ENCODE measurements around the gene PRDM2.
"Not testable (repeated sequence)": the region's sequence is repeated elsewhere in the genome, so short reads cannot be mapped to it uniquely, and the experiment has no call there.

Gene PRDM2

DNA sequence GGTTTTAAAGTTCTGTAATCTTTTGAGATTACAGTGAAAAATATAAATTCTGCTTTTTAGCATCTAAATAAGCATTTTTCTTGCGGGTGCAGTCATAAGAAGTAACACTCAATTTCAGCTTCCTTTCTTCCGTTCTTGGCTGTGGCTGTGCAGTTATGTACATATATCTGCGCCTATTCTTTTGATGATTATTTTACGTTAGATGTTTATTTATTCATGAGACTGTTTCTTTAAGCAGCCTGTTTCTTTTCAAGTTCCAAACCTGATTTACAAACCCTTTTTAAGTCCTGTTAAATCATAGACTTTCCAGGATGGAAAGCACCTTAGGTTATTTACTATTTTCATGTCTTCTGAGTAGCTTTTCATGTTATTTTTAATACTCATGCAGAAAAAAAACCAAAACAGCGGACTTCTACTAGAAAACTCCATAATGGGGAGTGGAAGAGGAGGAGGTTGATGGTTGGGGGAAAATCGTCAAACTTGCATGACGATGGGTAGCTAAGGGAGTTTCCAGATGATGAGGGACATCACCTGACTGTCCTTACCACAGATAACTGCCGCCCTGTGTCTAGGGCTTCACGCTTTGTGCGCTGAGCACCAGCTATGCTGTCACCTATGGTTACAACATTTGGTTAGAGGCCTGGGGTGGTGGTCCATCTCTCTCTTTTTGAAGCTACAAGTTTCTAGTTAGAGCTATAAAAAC lies 2.6 kb downstream of the PRDM2 start:
- peaks cover 9% of the 10 kb centered on the region for H3K4me1 ChIP-seq (ENCODE audit: control insufficient read depth, low read depth, low read length)
- H3K9ac ChIP-seq (ENCODE audit: low read length) = no peak overlapping the region
- no peak overlapping the region for H3K27ac ChIP-seq (ENCODE audit: low read length)
- no peaks in the 10 kb centered on the region for H3K36me3 ChIP-seq (ENCODE audit: control insufficient read depth, low read depth, low read length)
- no peak overlapping the region for H3K4me3 ChIP-seq (ENCODE audit: low read length)
- H3K27me3 ChIP-seq (ENCODE audit: control insufficient read depth, insufficient read depth, low read length) = peaks cover 36% of the 10 kb centered on the region
- H3K9me3 ChIP-seq (ENCODE audit: control insufficient read depth, low read depth, low read length) = no peaks in the 10 kb centered on the region

DNA sequence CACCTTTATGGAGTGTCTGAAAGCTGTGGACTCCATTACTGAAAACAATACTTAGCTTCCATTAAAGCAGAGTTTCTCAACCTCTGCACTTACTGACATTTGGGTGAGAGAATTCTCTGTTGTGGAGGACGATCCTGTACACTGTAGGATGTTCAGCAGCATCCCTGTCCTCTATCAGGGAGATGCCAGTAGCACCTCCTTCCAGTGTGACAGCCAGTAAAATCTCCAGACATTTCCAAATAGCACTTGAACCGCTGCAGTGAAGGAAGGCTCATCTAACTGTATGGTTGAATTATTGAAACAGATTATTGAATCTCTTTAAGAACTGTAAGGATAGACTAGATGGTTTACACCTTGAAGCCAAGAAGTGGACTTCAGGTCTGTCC lies 3.1 kb downstream of the PRDM2 start:
- Histone ChIP-seq H3K4me3 (ENCODE audit: low read length) (no peak overlapping the region), H3K27me3 (ENCODE audit: control insufficient read depth, insufficient read depth, low read length) (peaks cover 36% of the 10 kb centered on the region), H3K9me3 (ENCODE audit: control insufficient read depth, low read depth, low read length) (no peaks in the 10 kb centered on the region), H3K4me1 (ENCODE audit: control insufficient read depth, low read depth, low read length) (peaks cover 9% of the 10 kb centered on the region), H3K36me3 (ENCODE audit: control insufficient read depth, low read depth, low read length) (no peaks in the 10 kb centered on the region), H3K9ac (ENCODE audit: low read length) (no peak overlapping the region), H3K27ac (ENCODE audit: low read length) (no peak overlapping the region)

DNA sequence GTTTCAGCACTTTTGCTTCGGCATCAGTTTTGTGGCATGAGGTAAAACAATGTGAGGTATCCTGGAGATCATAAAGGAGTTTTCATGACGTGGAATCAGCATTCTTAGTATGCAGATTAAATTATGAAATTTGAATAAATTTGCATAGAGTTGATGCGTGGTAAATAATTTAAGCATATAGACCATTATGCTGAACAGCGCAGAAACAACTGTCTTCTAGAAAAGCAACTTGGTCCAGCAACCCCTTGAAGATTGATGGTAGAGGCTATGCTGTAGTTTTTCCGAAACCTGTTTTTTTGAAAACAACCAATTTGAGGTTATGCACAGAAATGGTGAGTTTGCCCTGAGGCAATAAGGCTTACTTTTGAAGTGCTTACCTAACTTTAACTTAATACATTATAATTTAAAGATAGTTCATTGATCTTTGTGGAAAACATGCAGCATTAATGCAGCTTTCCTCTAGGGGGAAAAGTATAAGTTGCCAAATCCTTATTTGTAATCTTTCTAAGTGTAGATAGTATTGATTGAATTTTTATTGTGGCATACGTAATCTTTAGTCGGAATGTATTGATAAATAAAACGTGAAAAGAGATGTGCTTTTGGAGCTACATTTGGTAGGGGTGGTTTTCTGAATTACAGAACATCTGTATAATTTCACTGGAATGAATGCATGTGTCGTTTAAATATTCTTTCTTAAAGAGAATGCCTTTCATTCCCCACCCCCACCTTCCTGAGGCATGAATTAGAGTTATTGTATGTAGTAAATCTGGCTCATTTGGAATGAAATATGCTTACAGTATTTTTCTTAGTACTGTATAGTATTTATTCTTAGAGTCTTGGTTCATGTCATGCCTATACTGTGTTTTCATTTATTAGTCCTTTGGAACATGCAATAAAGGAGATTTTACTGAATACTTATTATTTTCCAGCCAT lies 3.8 kb downstream of the PRDM2 start:
- no peak overlapping the region for H3K9ac ChIP-seq (ENCODE audit: low read length)
- H3K27me3 ChIP-seq (ENCODE audit: control insufficient read depth, insufficient read depth, low read length) = peaks cover 36% of the 10 kb centered on the region

DNA sequence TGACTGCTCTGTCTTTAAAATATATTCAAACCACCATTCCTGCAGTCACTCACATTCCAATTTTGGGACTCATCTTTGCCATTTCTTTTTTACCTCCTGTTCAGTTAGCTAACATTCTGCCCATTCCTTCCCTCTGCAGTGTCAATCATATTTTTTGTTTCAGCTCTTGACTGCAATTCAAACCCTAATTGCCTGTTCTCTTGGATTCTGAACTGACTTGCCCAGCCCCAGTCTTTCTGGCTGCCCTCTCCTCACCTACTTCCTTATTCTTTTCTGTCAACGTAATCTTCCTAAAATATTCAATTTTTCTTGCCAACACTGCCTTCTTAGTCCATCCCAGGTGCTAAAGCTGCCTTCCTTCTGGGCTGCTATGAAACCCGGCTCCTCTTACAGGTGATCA lies 6.1 kb downstream of the PRDM2 start:
- H3K9ac ChIP-seq (ENCODE audit: low read length) = no peak overlapping the region
- no peak overlapping the region for H3K27ac ChIP-seq (ENCODE audit: low read length)
- peaks cover 4% of the 10 kb centered on the region for H3K4me1 ChIP-seq (ENCODE audit: control insufficient read depth, low read depth, low read length)
- H3K27me3 ChIP-seq (ENCODE audit: control insufficient read depth, insufficient read depth, low read length) = peaks cover 21% of the 10 kb centered on the region
- no peaks in the 10 kb centered on the region for H3K9me3 ChIP-seq (ENCODE audit: control insufficient read depth, low read depth, low read length)
- no peak overlapping the region for H3K4me3 ChIP-seq (ENCODE audit: low read length)
- no peaks in the 10 kb centered on the region for H3K36me3 ChIP-seq (ENCODE audit: control insufficient read depth, low read depth, low read length)

More for the DNA sequence above, 3.8 kb downstream of the PRDM2 start:
- H3K9me3 ChIP-seq (ENCODE audit: control insufficient read depth, low read depth, low read length) = no peaks in the 10 kb centered on the region
- no peaks in the 10 kb centered on the region for H3K36me3 ChIP-seq (ENCODE audit: control insufficient read depth, low read depth, low read length)
- peaks cover 9% of the 10 kb centered on the region for H3K4me1 ChIP-seq (ENCODE audit: control insufficient read depth, low read depth, low read length)
- no peak overlapping the region for H3K27ac ChIP-seq (ENCODE audit: low read length)
- no peak overlapping the region for H3K4me3 ChIP-seq (ENCODE audit: low read length)

DNA sequence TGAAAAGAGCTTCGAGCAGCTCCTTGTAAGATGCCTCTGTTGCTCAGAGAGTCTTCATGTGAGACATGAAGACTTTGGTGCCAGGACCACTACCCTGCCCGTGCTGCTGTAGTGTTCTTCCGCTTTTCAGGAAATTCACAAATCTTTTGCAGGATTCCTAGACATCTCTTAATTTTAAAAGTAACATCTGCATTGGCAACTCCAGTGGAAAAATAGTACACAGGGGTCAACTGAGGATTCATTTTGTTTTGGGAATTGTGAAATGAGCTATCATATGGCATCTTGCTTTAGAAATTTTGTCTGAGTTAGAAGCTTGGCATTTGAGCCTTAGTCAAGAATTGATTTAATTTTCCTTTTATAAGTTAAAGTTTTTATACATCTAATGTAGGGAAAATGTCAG lies 7.2 kb downstream of the PRDM2 start:
- Histone ChIP-seq H3K4me3 (ENCODE audit: low read length) (no peak overlapping the region), H3K27ac (ENCODE audit: low read length) (no peak overlapping the region), H3K4me1 (ENCODE audit: control insufficient read depth, low read depth, low read length) (no peaks in the 10 kb centered on the region), H3K9me3 (ENCODE audit: control insufficient read depth, low read depth, low read length) (no peaks in the 10 kb centered on the region), H3K27me3 (ENCODE audit: control insufficient read depth, insufficient read depth, low read length) (peaks cover 11% of the 10 kb centered on the region), H3K36me3 (ENCODE audit: control insufficient read depth, low read depth, low read length) (no peaks in the 10 kb centered on the region), H3K9ac (ENCODE audit: low read length) (no peak overlapping the region)

DNA sequence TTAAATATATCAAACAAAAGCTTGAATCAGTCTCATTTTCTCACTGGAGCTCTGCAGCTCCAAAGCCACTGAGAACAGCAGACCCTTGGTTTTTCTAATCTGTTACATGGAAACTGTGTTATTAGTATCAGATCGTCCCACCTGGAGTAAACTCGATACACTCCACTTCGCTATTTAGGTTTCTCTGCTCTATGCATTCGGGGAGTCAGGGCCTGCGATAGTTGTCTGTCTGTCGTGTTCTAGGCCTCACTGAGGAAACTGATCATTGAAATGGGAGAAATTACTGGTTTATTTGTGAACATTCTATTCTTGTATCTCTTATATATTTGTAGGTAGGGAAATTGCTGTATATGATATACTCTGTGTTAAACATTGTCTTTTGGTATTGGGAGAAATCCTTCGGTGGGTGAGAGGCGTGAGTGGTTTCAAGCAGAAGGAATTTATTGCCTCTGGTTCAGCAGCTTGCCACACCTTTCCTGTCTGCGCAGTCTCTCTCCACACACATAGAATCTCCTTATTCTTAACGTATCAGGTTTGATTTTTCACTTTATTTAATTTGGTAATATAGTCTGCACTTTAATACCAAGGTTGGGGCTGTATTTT lies 8.5 kb downstream of the PRDM2 start:
- Histone ChIP-seq H3K4me3 (ENCODE audit: low read length) (no peak overlapping the region), H3K4me1 (ENCODE audit: control insufficient read depth, low read depth, low read length) (no peaks in the 10 kb centered on the region)

DNA sequence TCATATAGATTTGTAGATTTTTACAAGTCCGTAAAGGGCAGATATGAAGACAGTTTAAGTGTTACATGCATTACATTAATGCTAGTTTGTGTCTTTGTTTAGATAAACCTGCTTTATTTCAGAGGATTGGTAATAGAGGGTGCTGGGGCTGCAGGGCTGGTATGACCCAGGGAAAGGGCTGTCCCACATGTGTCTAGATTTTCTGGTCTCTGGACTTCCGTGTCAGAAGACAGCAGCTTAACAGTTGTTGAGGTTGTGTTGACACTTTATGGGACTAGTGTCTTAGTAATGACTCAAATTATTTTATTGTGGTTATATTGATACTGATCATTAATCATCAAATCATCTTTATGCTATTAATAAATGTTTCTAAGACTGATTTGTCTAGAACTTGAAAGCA lies 10.1 kb downstream of the PRDM2 start:
- Histone ChIP-seq H3K9me3 (ENCODE audit: control insufficient read depth, low read depth, low read length) (no peaks in the 10 kb centered on the region), H3K4me1 (ENCODE audit: control insufficient read depth, low read depth, low read length) (no peaks in the 10 kb centered on the region), H3K27me3 (ENCODE audit: control insufficient read depth, insufficient read depth, low read length) (no peaks in the 10 kb centered on the region), H3K36me3 (ENCODE audit: control insufficient read depth, low read depth, low read length) (no peaks in the 10 kb centered on the region), H3K27ac (ENCODE audit: low read length) (no peak overlapping the region), H3K9ac (ENCODE audit: low read length) (no peak overlapping the region), H3K4me3 (ENCODE audit: low read length) (no peak overlapping the region)

More for the DNA sequence above, 8.5 kb downstream of the PRDM2 start:
- Histone ChIP-seq H3K27ac (ENCODE audit: low read length) (no peak overlapping the region), H3K36me3 (ENCODE audit: control insufficient read depth, low read depth, low read length) (no peaks in the 10 kb centered on the region), H3K9me3 (ENCODE audit: control insufficient read depth, low read depth, low read length) (no peaks in the 10 kb centered on the region), H3K9ac (ENCODE audit: low read length) (no peak overlapping the region), H3K27me3 (ENCODE audit: control insufficient read depth, insufficient read depth, low read length) (no peaks in the 10 kb centered on the region)

DNA sequence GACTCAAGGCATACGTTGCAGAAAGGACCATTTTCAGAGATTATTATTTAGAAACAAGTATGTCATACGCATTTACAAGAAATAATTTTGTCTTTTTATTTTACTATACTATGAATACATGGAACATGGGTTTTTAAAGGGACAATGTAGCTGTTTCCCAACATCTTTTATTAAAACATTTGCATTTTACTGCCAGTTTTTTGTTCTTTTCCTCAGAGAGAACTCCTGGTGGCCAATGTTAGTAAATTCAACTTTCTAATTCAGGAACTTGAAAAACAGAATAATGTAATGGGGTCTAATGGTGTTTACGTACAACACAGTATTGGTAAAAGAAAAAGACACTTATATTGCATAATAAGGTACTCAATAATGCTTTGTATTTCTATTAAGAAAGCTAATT lies 14.9 kb downstream of the PRDM2 start:
- H3K27ac ChIP-seq (ENCODE audit: low read length) = no peak overlapping the region
- H3K36me3 ChIP-seq (ENCODE audit: control insufficient read depth, low read depth, low read length) = no peaks in the 10 kb centered on the region
- no peak overlapping the region for H3K9ac ChIP-seq (ENCODE audit: low read length)
- H3K27me3 ChIP-seq (ENCODE audit: control insufficient read depth, insufficient read depth, low read length) = peaks cover 18% of the 10 kb centered on the region
- no peak overlapping the region for H3K4me3 ChIP-seq (ENCODE audit: low read length)
- no peaks in the 10 kb centered on the region for H3K9me3 ChIP-seq (ENCODE audit: control insufficient read depth, low read depth, low read length)
- no peaks in the 10 kb centered on the region for H3K4me1 ChIP-seq (ENCODE audit: control insufficient read depth, low read depth, low read length)

DNA sequence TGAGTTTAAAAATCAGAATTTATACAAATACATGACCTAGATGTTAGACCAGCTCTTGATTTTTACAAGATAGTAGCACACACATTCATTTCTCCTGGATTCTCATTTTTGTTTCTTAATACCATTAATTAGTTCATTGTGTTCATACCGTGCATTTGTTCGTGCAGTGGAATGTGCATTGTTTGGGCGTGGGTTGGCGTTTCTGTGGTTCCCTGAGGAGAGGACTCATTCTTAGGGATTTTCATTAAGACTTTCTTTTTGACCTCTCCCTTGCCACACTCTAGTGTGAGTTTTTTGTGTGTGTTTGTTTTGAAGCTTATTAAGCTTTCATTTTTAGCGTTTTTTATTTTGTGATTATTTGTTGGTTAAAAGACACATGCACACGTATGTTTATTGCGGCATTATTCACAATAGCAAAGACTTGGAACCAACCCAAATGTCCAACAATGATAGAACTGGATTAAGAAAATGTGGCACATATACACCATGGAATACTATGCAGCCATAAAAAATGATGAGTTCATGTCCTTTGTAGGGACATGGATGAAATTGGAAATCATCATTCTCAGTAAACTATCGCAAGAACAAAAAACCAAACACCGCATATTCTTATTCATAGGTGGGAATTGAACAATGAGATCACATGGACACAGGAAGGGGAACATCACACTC lies 15.8 kb downstream of the PRDM2 start:
- H3K4me3 ChIP-seq (ENCODE audit: low read length); H3K9me3 ChIP-seq (ENCODE audit: control insufficient read depth, low read depth, low read length); H3K36me3 ChIP-seq (ENCODE audit: control insufficient read depth, low read depth, low read length); H3K27ac ChIP-seq (ENCODE audit: low read length); H3K9ac ChIP-seq (ENCODE audit: low read length); H3K4me1 ChIP-seq (ENCODE audit: control insufficient read depth, low read depth, low read length): not testable (repeated sequence)
- H3K27me3 ChIP-seq (ENCODE audit: control insufficient read depth, insufficient read depth, low read length) = peaks cover 27% of the 10 kb centered on the region

DNA sequence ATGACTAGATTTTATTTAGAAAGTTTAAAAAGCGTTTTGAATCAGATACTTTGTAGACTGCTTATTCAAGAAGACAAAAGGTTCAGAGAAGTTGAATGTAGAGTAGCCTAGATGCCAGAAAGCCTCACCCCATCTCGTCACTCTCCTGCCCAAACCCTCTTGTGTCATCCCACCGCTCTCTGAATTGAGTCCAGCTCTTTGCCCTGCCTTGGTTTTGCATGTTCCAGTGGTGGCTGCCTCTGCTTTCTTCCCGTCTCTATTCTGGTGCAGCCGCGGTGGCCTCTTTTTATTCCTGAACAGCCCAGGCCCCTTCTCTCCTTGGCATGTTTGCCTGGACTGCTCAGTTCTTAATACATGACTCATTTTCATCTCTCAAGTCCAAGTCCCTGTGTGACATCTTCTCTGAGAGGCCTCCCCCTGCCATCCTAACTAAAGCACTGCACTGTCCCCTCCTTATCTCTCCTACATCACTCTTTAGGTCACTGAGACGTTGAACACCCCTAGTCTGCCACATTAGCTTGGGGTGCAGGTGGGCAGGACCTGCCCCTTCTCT lies 22.9 kb downstream of the PRDM2 start:
- peaks cover 92% of the 10 kb centered on the region for H3K27me3 ChIP-seq (ENCODE audit: control insufficient read depth, insufficient read depth, low read length)
- H3K27ac ChIP-seq (ENCODE audit: low read length) = no peak overlapping the region
- no peak overlapping the region for H3K9ac ChIP-seq (ENCODE audit: low read length)
- peaks cover 4% of the 10 kb centered on the region for H3K4me1 ChIP-seq (ENCODE audit: control insufficient read depth, low read depth, low read length)
- no peaks in the 10 kb centered on the region for H3K9me3 ChIP-seq (ENCODE audit: control insufficient read depth, low read depth, low read length)
- no peak overlapping the region for H3K4me3 ChIP-seq (ENCODE audit: low read length)
- no peaks in the 10 kb centered on the region for H3K36me3 ChIP-seq (ENCODE audit: control insufficient read depth, low read depth, low read length)

DNA sequence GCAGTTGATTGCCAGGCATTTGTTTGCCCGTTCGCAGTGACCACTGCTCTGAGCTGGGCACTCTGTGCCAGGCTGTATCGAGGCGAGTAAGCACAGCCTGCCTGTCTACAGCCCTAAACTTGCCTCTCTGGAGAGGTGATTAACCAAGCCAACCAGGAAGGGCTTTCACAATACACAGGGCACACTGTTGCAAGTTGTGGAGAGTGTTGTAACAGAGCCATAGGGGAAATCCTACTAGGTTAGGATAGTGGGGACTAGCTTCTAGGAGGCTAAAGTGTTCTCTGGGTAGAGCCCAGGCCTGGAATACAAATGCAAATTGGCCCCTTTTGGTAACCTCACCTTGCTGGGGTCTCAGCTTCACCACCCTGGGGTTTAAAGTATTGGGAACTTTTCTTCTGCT lies 23.8 kb downstream of the PRDM2 start:
- Histone ChIP-seq H3K27ac (ENCODE audit: low read length) (no peak overlapping the region), H3K9me3 (ENCODE audit: control insufficient read depth, low read depth, low read length) (no peaks in the 10 kb centered on the region), H3K27me3 (ENCODE audit: control insufficient read depth, insufficient read depth, low read length) (peaks cover 92% of the 10 kb centered on the region), H3K4me3 (ENCODE audit: low read length) (no peak overlapping the region), H3K36me3 (ENCODE audit: control insufficient read depth, low read depth, low read length) (no peaks in the 10 kb centered on the region), H3K4me1 (ENCODE audit: control insufficient read depth, low read depth, low read length) (peaks cover 4% of the 10 kb centered on the region), H3K9ac (ENCODE audit: low read length) (no peak overlapping the region)
